ENCODE results near the gene RFX3. TPM values are rescaled to one million over a fixed set of nuclear protein-coding genes. Genes with fewer than 3 reads are reported as not detected.

The RFX3 gene
- total RNA-seq, 1 donor from 2014 or later = 39.1 TPM

DNA sequence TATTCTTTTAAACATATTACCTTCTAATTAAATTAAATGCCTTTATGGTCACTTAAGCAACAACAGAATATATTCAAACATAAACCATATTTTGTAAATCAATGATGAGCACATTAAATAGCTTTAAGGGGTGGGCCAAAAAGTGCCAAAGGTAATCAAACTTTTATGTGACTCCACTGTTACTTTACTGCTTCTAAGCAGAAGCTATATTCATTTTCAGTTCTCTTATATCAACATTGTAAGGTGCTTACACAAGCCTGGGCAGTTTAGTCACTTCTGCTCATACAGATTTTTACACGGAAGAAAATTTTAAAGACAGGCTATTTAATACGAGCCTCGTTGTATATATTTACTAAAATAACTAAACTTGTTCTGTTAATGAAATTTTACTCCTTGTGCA, 29.9 kb downstream of the RFX3 start:
- no peaks in the 10 kb centered on the region for H3K27me3 Mint-ChIP-seq
- POLR2A ChIA-PET = interaction anchor here (1.2 to 1.7 kb wide), 2 partner anchors 15 to 31 kb away, joined by 3 to 7 read pairs; no protein-coding TSS in a partner anchor

DNA sequence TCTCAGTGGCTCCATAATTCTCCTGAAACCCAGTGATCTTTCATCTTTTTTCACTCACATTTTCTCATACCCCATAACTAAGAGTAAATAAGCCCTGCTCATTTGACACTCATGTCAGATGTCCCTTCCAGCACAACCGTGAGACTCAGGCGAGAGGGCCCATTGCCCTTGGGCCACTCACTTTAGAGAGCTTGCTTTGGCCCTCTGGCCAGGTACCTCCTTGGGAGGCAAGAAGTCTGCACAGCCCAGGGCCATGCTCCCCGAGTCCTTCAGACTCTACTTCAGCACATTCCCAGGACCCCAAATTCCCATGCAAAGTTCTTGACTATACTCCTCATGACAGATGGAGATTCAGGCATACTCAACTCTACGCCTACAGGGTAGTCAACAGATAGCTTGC, 33.6 kb downstream of the RFX3 start:
- peaks cover 16% of the 10 kb centered on the region for H3K4me1 Mint-ChIP-seq
- H3K9me3 Mint-ChIP-seq = no peaks in the 10 kb centered on the region
- ATAC-seq (ENCODE audit: low read depth) = no peak
- ChIA-PET POLR2A (interaction anchor here (0.8 to 0.9 kb wide), 2 partner anchors 35 to 49 kb away, joined by 3 read pairs; no protein-coding TSS in a partner anchor), CTCF (no interaction called here)
- H3K4me3 Mint-ChIP-seq = no peak overlapping the region
- no peaks in the 10 kb centered on the region for H3K27me3 Mint-ChIP-seq
- DNase-seq = no peak
- TF ChIP-seq, protein P1, sequence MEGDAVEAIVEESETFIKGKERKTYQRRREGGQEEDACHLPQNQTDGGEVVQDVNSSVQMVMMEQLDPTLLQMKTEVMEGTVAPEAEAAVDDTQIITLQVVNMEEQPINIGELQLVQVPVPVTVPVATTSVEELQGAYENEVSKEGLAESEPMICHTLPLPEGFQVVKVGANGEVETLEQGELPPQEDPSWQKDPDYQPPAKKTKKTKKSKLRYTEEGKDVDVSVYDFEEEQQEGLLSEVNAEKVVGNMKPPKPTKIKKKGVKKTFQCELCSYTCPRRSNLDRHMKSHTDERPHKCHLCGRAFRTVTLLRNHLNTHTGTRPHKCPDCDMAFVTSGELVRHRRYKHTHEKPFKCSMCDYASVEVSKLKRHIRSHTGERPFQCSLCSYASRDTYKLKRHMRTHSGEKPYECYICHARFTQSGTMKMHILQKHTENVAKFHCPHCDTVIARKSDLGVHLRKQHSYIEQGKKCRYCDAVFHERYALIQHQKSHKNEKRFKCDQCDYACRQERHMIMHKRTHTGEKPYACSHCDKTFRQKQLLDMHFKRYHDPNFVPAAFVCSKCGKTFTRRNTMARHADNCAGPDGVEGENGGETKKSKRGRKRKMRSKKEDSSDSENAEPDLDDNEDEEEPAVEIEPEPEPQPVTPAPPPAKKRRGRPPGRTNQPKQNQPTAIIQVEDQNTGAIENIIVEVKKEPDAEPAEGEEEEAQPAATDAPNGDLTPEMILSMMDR (IDR thresholded peaks at IDR 0.05) = no peak
- intact Hi-C loops (cut with micrococcal nuclease) = no loop called here
- peaks cover 10% of the 10 kb centered on the region for H3K36me3 Mint-ChIP-seq (ENCODE audit: low read depth)
- H3K27ac Mint-ChIP-seq = no peak overlapping the region

More for the DNA sequence above, 29.9 kb downstream of the RFX3 start:
- TF ChIP-seq, protein P1 (IDR thresholded peaks at IDR 0.05) = no peak
- peaks cover 20% of the 10 kb centered on the region for H3K4me1 Mint-ChIP-seq
- ATAC-seq (ENCODE audit: low read depth) (no peak), DNase-seq (no peak)
- peaks cover 8% of the 10 kb centered on the region for H3K36me3 Mint-ChIP-seq (ENCODE audit: low read depth)
- no peaks in the 10 kb centered on the region for H3K9me3 Mint-ChIP-seq
- H3K27ac Mint-ChIP-seq = no peak overlapping the region
- H3K4me3 Mint-ChIP-seq = no peak overlapping the region
- intact Hi-C loops (cut with micrococcal nuclease) = loop anchor here (1.0 kb wide), 1 partner anchor 8 kb away; no protein-coding TSS in a partner anchor
- CTCF ChIA-PET = no interaction called here

DNA sequence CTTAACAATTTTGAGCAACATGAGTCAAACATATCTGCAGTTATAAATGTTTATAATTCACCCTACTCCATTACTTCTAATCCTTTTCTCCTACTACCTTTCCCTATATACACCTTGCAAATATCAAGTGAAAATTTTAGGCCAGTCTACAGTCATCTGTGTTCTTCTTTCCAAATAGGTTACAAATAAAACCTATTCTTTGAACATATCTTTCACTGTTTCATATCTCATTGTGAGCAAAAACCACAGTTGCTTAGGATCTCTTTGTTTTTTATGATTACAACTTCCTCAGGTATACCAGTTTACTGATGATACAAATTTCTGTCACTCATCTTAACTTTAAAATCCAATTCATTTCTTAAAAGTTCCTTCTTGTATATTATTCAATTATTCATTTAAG, 34.4 kb downstream of the RFX3 start:
- intact Hi-C loops (cut with micrococcal nuclease) = no loop called here
- no peaks in the 10 kb centered on the region for H3K27me3 Mint-ChIP-seq
- POLR2A ChIA-PET = no interaction called here
- H3K27ac Mint-ChIP-seq = no peak overlapping the region
- no peak overlapping the region for H3K4me3 Mint-ChIP-seq
- DNase-seq (no peak), ATAC-seq (ENCODE audit: low read depth) (no peak)
- peaks cover 16% of the 10 kb centered on the region for H3K4me1 Mint-ChIP-seq
- TF ChIP-seq, protein P1 (IDR thresholded peaks at IDR 0.05) = no peak
- peaks cover 10% of the 10 kb centered on the region for H3K36me3 Mint-ChIP-seq (ENCODE audit: low read depth)
- H3K9me3 Mint-ChIP-seq = no peaks in the 10 kb centered on the region
- CTCF ChIA-PET = no interaction called here

DNA sequence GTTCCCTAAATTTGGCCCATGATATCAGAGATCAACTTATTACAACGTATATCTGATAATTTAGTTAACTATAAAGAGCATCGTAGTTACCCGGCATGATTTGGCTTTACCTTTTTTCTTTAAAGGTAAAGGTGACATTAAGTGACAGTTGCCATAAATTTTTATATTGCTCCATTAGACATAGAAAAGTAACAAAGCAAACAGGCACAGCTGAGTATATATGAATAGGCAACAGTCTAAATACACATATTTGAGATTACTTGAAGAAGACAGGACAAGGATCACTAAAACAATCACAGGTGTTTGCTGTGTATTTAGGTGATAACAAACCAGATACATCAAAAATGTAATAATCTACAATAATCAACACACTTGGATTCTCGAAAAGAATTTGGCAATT, 34.8 kb downstream of the RFX3 start:
- Mint-ChIP-seq H3K4me3 (no peak overlapping the region), H3K9me3 (no peaks in the 10 kb centered on the region), H3K27ac (no peak overlapping the region), H3K4me1 (peaks cover 13% of the 10 kb centered on the region), H3K36me3 (ENCODE audit: low read depth) (peaks cover 10% of the 10 kb centered on the region), H3K27me3 (no peaks in the 10 kb centered on the region)
- intact Hi-C loops (cut with micrococcal nuclease) = no loop called here
- TF ChIP-seq, protein P1 (IDR thresholded peaks at IDR 0.05) = no peak
- DNase-seq = no peak
- ChIA-PET POLR2A (no interaction called here), CTCF (no interaction called here)
- ATAC-seq (ENCODE audit: low read depth) = no peak

DNA sequence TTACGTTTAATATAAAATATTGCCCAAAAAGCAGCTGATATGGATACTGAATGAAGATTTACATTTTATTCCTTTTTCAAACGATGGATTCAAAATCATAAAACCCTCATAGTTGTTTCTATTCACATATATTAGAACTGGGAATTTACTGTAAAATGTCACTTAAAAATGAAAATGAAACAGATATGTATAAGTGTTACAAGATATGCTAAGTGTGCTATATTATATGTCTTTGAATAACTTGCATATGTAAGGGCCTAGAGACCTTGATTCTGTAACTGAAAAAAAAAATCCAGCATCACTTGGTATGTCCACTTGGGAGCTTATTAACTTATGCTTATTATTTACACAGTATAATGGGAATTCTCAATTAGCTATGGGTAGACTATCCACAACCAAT, 43.2 kb downstream of the RFX3 start:
- ChIA-PET CTCF (no interaction called here), POLR2A (no interaction called here)
- intact Hi-C loops (cut with micrococcal nuclease) = no loop called here
- no peak overlapping the region for H3K4me3 Mint-ChIP-seq
- TF ChIP-seq, protein P1 (IDR thresholded peaks at IDR 0.05) = no peak
- H3K4me1 Mint-ChIP-seq = peaks cover 33% of the 10 kb centered on the region
- DNase-seq (no peak), ATAC-seq (ENCODE audit: low read depth) (no peak)
- H3K27me3 Mint-ChIP-seq = no peaks in the 10 kb centered on the region
- no peak overlapping the region for H3K27ac Mint-ChIP-seq
- H3K36me3 Mint-ChIP-seq (ENCODE audit: low read depth) = peaks cover 32% of the 10 kb centered on the region
- peaks cover 2% of the 10 kb centered on the region for H3K9me3 Mint-ChIP-seq

Data from activated B cell treated with CpG ODN at 0.5 μM for 24 hours (primary cell).